Measurements from ENCODE around the gene GRIK1. TPM values are rescaled to one million over a fixed set of nuclear protein-coding genes. Genes with fewer than 3 reads are reported as not detected.

The GRIK1 gene
- total RNA-seq, 1 donor from 2014 or later, result 5.1 TPM

- no peak for DNase-seq (ENCODE audit: low spot score)
Measured at GRCh38 chr21:29673096-29673610, 266.6 kb downstream of the GRIK1 start.

- no peak for DNase-seq (ENCODE audit: low spot score)
Measured at GRCh38 chr21:29671728-29672127, 268.1 kb downstream of the GRIK1 start.

GRCh38 chr21:29670228-29670627 lies 269.6 kb downstream of the GRIK1 start:
- DNase-seq (ENCODE audit: low spot score), result no peak

GRCh38 chr21:29669416-29669815 lies 270.4 kb downstream of the GRIK1 start:
- peak; percentile 31 for DNase-seq (ENCODE audit: low spot score)

- no peak for DNase-seq (ENCODE audit: low spot score)
Measured at GRCh38 chr21:29667651-29668050, 272.1 kb downstream of the GRIK1 start.

GRCh38 chr21:29664615-29665014 lies 275.2 kb downstream of the GRIK1 start:
- DNase-seq (ENCODE audit: low spot score), result peak; percentile 59

- DNase-seq (ENCODE audit: low spot score), result no peak
Measured at GRCh38 chr21:29661672-29662442, 277.9 kb downstream of the GRIK1 start.

- DNase-seq (ENCODE audit: low spot score), result no peak
Measured at GRCh38 chr21:29660047-29660720, 279.6 kb downstream of the GRIK1 start.

GRCh38 chr21:29658934-29659203 lies 280.9 kb downstream of the GRIK1 start:
- no peak for DNase-seq (ENCODE audit: low spot score)

GRCh38 chr21:29658177-29658933 lies 281.4 kb downstream of the GRIK1 start:
- no peak for DNase-seq (ENCODE audit: low spot score)

GRCh38 chr21:29657240-29657989 lies 282.4 kb downstream of the GRIK1 start:
- DNase-seq (ENCODE audit: low spot score), result no peak

- peak; percentile 48 for DNase-seq (ENCODE audit: low spot score)
Measured at GRCh38 chr21:29656504-29657239, 283.1 kb downstream of the GRIK1 start.

GRCh38 chr21:29655577-29655976 lies 284.2 kb downstream of the GRIK1 start:
- DNase-seq (ENCODE audit: low spot score), result no peak

- DNase-seq (ENCODE audit: low spot score), result no peak
Measured at GRCh38 chr21:29654855-29655254, 284.9 kb downstream of the GRIK1 start.

GRCh38 chr21:29654203-29654602 lies 285.6 kb downstream of the GRIK1 start:
- no peak for DNase-seq (ENCODE audit: low spot score)

GRCh38 chr21:29650523-29651022 lies 289.2 kb downstream of the GRIK1 start:
- DNase-seq (ENCODE audit: low spot score), result no peak

GRCh38 chr21:29649406-29649814 lies 290.4 kb downstream of the GRIK1 start:
- DNase-seq (ENCODE audit: low spot score), result no peak

- no peak for DNase-seq (ENCODE audit: low spot score)
Measured at GRCh38 chr21:29648710-29649240, 291.0 kb downstream of the GRIK1 start.

GRCh38 chr21:29647353-29647781 lies 292.4 kb downstream of the GRIK1 start:
- peak; percentile 81 for DNase-seq (ENCODE audit: low spot score)
